Thoracic aorta (tissue), 2 donors: ENCODE results near the gene PPP6C. TPM values are rescaled to one million over a fixed set of nuclear protein-coding genes. Genes with fewer than 3 reads are reported as not detected.

Experiments used
- ATAC-seq: fragments of 150-250 bp; one replicate; pipeline ENCODE4 v1.8.0; 2017; ENCODE audit warnings: low read depth; ENCODE audit not compliant: insufficient number of reproducible peaks, low FRiP score
- DNase-seq: peaks from one replicate; pipeline ENCODE4 v3.0.0-alpha.2; 2020; ENCODE audit warnings: low spot score
- H3K27ac ChIP-seq, 2 donors: fragments of 200-600 bp; sonication (generic); 1 replicate in 1 of 2; 2 replicates in 1 of 2; pipeline ENCODE4 v1.5.1; 2016; ENCODE audit warnings: mild to moderate bottlenecking in 2 of 2, moderate library complexity in 2 of 2
- H3K27me3 ChIP-seq: fragments of 200-600 bp; sonication (generic); replicated peaks from 2 replicates; pipeline ENCODE4 v1.6.0; 2016; ENCODE audit warnings: mild to moderate bottlenecking; ENCODE audit not compliant: insufficient read depth
- H3K36me3 ChIP-seq: fragments of 200-600 bp; sonication (generic); one replicate; pipeline ENCODE4 v1.5.1; 2016
- H3K4me1 ChIP-seq, 2 donors: fragments of 200-600 bp; sonication (generic); 1 replicate in 1 of 2; 2 replicates in 1 of 2; pipeline versions ENCODE4 v1.5.1 to v1.6.0; 2016; ENCODE audit warnings: low read depth in 2 of 2, mild to moderate bottlenecking in 1 of 2; ENCODE audit not compliant: control insufficient read depth in 1 of 2
- H3K4me3 ChIP-seq: fragments of 200-600 bp; sonication (generic); 2 replicates; pipeline ENCODE4 v1.5.1; 2016; ENCODE audit warnings: mild to moderate bottlenecking
- H3K9me3 ChIP-seq: fragments of 200-600 bp; sonication (generic); 2 replicates; pipeline ENCODE4 v1.5.1; 2016
- total RNA-seq, 2 donors: library from RNA; depleted of rRNA; stranded (reverse); fragments of >200 nt; gene quantifications; one replicate each; pipeline versions ENCODE4 v1.1.0 to v1.2.3, GENCODE V29; 2016
- TF ChIP-seq, protein P1 (sequence below): fragments of 200-600 bp; sonication (generic); IDR thresholded peaks from one replicate; pipeline ENCODE4 v1.5.1; 2019; ENCODE audit warnings: antibody characterized with exemption

Gene PPP6C
- total RNA-seq, 2 donors from 2014 or later: 33.9 to 34.9 TPM

DNA sequence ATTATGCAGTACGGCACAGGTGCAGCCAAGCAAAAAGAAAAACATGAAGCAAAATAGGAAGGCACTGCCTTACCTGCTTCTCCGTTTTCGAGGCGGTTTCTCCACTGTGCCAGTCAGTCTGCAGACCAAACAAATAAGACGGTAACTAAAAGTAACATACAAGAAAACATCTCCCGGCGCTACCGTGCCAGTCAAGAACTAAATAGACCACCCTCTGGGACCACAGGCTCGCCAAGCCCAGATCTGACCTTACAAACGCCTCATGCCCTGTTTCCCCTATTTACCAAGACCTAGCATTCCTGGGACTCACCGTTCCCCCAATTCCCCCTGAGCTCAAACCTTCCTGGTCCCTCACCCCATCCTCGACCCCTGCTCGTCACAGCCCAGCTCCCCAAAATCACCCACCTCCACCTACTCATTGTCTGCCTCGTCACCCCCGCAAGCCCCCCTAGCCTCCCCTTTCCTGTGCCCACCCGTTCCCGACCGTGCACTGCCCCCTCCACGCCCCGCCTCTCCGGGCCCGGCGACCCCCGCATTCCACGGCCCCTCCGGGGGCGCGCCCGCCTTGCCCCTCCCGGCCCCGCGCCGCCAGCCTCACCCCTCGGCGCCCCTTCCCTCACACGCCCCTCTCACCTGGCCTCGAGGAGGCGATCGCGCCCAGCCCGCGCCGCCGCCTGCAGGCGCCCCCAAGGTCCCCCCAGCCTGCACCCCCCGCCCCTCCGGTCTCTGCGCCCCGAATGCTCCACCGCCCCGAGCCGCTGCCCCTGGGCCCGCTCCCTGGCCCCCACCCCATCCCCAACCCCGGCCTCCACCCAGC, 46.8 kb downstream of the PPP6C start:
- no peak for DNase-seq
- Histone ChIP-seq H3K36me3 (no peaks in the 10 kb centered on the region), H3K4me1 (peaks cover 5 to 24% of the 10 kb centered on the region in 2 donors), H3K9me3 (no peaks in the 10 kb centered on the region), H3K27me3 (no peaks in the 10 kb centered on the region), H3K27ac (no peak overlapping the region), H3K4me3 (peak overlapping the region; percentile 89)
- TF ChIP-seq, protein P1, sequence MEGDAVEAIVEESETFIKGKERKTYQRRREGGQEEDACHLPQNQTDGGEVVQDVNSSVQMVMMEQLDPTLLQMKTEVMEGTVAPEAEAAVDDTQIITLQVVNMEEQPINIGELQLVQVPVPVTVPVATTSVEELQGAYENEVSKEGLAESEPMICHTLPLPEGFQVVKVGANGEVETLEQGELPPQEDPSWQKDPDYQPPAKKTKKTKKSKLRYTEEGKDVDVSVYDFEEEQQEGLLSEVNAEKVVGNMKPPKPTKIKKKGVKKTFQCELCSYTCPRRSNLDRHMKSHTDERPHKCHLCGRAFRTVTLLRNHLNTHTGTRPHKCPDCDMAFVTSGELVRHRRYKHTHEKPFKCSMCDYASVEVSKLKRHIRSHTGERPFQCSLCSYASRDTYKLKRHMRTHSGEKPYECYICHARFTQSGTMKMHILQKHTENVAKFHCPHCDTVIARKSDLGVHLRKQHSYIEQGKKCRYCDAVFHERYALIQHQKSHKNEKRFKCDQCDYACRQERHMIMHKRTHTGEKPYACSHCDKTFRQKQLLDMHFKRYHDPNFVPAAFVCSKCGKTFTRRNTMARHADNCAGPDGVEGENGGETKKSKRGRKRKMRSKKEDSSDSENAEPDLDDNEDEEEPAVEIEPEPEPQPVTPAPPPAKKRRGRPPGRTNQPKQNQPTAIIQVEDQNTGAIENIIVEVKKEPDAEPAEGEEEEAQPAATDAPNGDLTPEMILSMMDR: no peak
- ATAC-seq: no peak

DNA sequence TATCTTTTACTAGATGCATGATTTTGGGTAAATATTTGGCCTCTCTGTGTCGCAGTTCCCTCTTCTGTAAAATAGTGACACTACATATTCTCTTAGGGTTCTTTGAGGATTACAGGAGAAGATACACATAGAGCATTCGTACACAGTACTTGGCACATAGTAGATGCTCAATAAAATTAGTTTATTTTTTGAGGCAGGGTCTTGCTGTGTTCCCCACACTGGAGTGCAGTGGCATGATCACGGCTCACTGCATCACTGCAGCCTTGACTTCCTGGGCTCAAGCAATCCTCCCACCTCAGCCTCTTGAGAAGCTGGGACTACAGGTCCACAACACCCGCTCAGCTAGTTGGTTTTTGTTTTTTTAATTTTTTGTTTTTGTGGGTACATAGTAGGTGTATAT, 47.9 kb downstream of the PPP6C start:
- ATAC-seq: no peak
- Histone ChIP-seq H3K36me3 (no peaks in the 10 kb centered on the region), H3K4me1 (peaks cover 5 to 24% of the 10 kb centered on the region in 2 donors), H3K4me3 (no peak overlapping the region), H3K9me3 (no peaks in the 10 kb centered on the region), H3K27me3 (no peaks in the 10 kb centered on the region), H3K27ac (no peak overlapping the region)
- TF ChIP-seq, protein P1: no peak
- DNase-seq: no peak

DNA sequence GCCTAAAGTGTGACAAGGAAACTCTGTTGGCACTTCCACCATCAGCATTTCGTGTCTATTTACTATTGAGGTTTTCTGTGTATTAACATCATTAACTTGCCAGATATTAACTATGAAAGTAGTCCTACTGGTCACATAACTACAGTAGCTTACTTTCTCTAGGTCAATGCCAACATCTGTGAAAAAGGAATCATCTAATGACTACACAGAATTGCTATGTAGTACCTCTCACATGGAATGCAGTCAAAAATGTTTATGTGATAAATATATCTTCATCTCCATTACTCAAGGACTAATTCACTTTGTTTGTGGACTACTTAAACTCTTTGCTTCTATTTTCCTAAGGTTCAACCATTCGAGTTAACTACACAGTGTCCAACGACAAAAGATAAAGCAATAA, 48.4 kb downstream of the PPP6C start:
- no peak overlapping the region for H3K4me3 ChIP-seq
- ATAC-seq (no peak), DNase-seq (no peak)
- H3K4me1 ChIP-seq: peaks cover 5 to 23% of the 10 kb centered on the region in 2 donors
- no peaks in the 10 kb centered on the region for H3K36me3 ChIP-seq
- H3K9me3 ChIP-seq: no peaks in the 10 kb centered on the region
- H3K27me3 ChIP-seq: no peaks in the 10 kb centered on the region
- no peak overlapping the region for H3K27ac ChIP-seq
- TF ChIP-seq, protein P1: no peak

GRCh38 chr9:125140576-125140975, 49.0 kb downstream of the PPP6C start:
- Histone ChIP-seq H3K4me1 (peaks cover 5 to 16% of the 10 kb centered on the region in 2 donors), H3K9me3 (no peaks in the 10 kb centered on the region), H3K4me3 (no peak overlapping the region), H3K36me3 (no peaks in the 10 kb centered on the region), H3K27ac (no peak overlapping the region), H3K27me3 (no peaks in the 10 kb centered on the region)
- DNase-seq: no peak
- TF ChIP-seq, protein P1: no peak
- no peak for ATAC-seq

GRCh38 chr9:125137200-125137599, 52.4 kb downstream of the PPP6C start:
- Histone ChIP-seq H3K36me3 (no peaks in the 10 kb centered on the region), H3K27ac (no peak overlapping the region), H3K27me3 (no peaks in the 10 kb centered on the region), H3K9me3 (no peaks in the 10 kb centered on the region), H3K4me1 (peaks cover under 1 to 1% of the 10 kb centered on the region in 2 donors), H3K4me3 (no peak overlapping the region)
- ATAC-seq: no peak
- DNase-seq: no peak
- TF ChIP-seq, protein P1: no peak
